ENCODE results near the gene IL6R.

Gene IL6R

DNA sequence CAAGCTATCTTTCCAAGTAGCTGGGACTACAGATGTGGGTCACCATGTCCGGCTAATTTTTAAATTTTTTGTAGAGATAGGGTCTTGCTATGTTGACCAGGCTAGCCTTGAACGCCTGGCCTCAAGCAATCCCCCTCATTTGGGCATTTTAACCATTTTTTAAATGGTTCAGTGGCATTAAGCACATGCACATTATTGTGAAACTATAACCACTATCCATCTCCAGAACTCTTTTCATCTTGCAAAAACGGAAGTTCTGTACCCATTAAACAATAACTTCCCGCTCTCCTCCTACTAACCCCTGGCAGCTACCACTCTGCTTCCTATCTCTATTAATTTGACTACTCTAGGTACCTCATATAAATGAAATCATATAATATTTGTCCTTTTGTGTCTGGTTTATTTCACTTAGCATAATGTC lies 4.8 kb upstream of the IL6R start:
- H3K36me3 ChIP-seq (ENCODE audit: insufficient read depth, low read length): no peaks in the 10 kb centered on the region
- H3K9me3 ChIP-seq (ENCODE audit: control insufficient read depth, insufficient read depth, low read length): 0 out of 2 replicates have a peak, but pooled peaks cover 3% of the 10 kb centered on the region
- H3K4me1 ChIP-seq (ENCODE audit: insufficient read depth, low read length): no peaks in the 10 kb centered on the region
- H3K9ac ChIP-seq (ENCODE audit: low read depth, low read length): no peak overlapping the region

DNA sequence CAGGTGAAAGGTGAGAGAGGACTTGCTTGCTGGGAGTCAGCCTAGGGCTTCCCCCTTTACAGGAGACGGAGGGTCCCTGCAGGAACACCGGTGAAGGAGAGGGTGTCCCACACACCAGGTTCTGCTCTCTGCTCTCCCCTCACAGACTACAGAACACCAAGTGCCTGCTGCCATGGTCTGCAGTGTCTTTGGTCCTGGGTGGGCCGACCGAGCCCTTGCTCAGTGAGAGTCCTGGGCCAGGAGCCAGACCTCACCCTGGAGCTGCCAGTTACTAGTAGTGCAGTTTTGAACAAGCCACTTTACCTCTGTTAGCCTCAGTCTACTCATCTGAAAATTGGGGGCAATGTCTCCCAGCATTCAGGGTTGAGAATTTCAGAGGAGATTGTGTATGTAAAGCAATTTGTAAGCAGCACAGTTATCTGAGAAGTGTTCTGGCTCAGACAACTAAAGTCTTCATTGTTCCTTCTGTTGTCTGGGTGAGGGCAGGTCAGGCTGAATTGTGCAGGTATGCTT lies 2.7 kb upstream of the IL6R start:
- peaks cover 12% of the 10 kb centered on the region; the same call in 1 of the 2 replicates for H3K4me1 ChIP-seq (ENCODE audit: insufficient read depth, low read length)

DNA sequence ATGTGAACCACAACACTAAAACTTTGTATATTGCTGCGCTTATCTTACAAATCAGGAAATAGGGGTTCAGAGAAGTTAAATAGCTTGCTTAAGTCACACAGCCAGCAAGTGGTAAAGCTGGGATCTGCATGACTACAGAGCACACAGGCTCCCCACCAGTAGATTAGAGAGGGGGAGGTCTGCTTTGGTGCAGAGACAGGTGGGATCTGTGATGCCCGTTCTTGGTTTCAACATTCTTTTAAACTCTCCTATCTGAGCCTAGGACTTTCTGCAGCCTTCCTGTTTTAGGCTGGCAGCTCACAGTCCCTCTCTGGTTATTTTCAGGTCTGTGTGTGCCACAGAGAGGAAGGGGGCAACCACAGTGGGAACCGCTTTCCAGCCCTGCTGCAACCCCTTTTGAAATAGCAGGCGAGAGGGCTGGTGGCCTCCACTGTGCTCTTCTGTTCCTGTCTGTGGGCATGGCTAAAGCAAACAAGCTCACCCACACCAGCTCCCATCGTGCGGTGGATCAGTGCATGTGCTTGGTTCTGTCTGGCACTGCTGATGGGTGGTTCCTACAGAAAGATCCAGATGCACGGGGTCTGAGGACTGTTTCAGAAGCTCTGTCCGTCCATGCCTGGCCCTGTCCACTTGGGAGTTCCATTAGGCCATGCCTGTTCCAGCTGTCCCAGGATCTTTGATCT lies 1.7 kb upstream of the IL6R start:
- no peaks in the 10 kb centered on the region for H3K9me3 ChIP-seq (ENCODE audit: control insufficient read depth, insufficient read depth, low read length)
- no peaks in the 10 kb centered on the region for H3K36me3 ChIP-seq (ENCODE audit: insufficient read depth, low read length)
- H3K4me1 ChIP-seq (ENCODE audit: insufficient read depth, low read length): peaks cover 21% of the 10 kb centered on the region
- no peak overlapping the region for H3K9ac ChIP-seq (ENCODE audit: low read depth, low read length)

More for the DNA sequence above, 2.7 kb upstream of the IL6R start:
- no peaks in the 10 kb centered on the region for H3K9me3 ChIP-seq (ENCODE audit: control insufficient read depth, insufficient read depth, low read length)
- H3K9ac ChIP-seq (ENCODE audit: low read depth, low read length): no peak overlapping the region
- H3K36me3 ChIP-seq (ENCODE audit: insufficient read depth, low read length): no peaks in the 10 kb centered on the region

DNA sequence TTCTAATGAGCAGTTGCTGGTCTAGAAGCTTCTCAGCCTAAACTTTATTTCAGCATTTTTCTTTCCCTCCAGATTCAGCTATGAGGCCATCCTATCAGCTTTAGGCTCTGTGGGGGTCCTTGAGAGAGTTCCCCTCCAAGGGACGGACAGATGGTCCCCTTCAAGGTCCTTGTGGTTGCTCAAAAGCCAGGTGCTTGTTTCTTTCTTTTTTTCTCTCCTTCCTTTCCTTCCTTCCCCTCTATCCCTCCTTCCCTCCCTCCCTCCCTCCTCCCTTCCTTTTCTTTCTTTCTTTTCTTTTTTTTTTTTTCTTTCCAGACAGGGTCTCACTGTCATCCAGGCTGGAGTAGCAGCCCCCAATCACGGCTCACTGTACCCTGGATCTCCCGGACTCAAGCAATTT lies 1.2 kb upstream of the IL6R start:
- Histone ChIP-seq H3K9me3 (ENCODE audit: control insufficient read depth, insufficient read depth, low read length) (no peaks in the 10 kb centered on the region), H3K4me1 (ENCODE audit: insufficient read depth, low read length) (peaks cover 22% of the 10 kb centered on the region), H3K36me3 (ENCODE audit: insufficient read depth, low read length) (no peaks in the 10 kb centered on the region), H3K9ac (ENCODE audit: low read depth, low read length) (no peak overlapping the region)

DNA sequence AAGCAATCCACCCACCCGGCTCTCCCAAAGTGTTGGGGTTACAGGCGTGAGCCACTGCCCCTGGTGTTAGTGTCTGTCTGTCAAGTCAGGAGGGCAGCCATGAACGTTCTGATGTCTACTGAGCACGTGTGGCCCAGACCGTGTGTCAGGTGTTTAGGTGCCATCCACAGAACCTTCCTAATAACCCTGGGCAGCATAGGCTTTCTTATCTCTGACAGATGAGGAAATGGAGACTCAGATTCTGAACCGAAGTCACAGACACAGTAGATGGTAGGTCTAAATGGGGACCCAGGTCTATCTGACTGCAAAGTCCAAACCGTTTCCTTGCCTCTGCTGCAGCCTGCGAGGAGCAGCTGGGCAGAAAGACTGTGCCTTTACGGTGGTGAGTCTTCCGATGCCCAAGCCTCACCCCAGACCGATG lies 622 bp upstream of the IL6R start:
- Histone ChIP-seq H3K9ac (ENCODE audit: low read depth, low read length) (peak overlapping the region; percentile 75; the same call in 1 of the 2 replicates), H3K9me3 (ENCODE audit: control insufficient read depth, insufficient read depth, low read length) (no peaks in the 10 kb centered on the region), H3K4me1 (ENCODE audit: insufficient read depth, low read length) (peaks cover 23% of the 10 kb centered on the region), H3K36me3 (ENCODE audit: insufficient read depth, low read length) (no peaks in the 10 kb centered on the region)

DNA sequence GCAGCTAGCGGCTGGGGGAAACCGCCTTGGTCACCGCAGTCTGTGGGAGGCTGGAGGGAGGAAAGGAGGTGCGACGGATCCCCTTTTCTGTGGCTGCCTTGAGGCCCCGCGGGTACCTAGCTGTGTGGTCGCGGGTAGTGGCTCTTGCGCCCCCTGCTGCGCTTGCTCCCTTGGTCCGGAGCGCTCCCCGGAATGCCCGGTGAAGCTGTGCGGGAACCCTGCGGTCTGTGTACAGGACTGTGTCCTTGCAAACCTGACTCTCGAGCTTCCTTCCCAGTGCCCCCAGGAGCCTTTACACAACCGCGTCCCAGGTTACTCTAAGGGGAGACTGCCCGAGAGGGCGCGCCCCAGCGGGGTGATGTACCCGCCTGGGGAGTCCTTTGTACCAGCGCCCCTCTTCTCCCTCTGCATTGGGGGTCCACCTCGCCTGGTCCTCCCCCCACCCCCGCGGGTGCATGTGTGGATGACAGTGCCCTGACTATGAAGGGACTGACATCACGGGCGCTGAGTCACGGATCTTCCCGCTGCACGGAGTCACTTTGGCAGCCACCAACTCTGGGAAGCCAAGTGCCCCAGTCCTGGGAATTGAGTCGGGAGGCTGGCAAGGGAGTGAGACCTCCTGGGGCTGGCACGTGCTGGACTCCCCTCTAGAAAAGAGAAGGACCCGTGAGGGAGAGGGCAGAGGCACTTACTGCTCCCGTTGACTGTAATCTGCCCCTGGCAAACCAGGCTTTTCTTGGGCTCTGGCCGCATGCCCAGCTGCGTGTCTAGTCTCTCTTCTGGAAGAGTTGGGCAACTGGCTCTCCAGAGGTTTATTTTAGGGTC lies 816 bp downstream of the IL6R start:
- Histone ChIP-seq H3K9me3 (ENCODE audit: control insufficient read depth, insufficient read depth, low read length) (no peaks in the 10 kb centered on the region), H3K9ac (ENCODE audit: low read depth, low read length) (peak overlapping the region; percentile 75), H3K36me3 (ENCODE audit: insufficient read depth, low read length) (no peaks in the 10 kb centered on the region), H3K4me1 (ENCODE audit: insufficient read depth, low read length) (peaks cover 24% of the 10 kb centered on the region)

DNA sequence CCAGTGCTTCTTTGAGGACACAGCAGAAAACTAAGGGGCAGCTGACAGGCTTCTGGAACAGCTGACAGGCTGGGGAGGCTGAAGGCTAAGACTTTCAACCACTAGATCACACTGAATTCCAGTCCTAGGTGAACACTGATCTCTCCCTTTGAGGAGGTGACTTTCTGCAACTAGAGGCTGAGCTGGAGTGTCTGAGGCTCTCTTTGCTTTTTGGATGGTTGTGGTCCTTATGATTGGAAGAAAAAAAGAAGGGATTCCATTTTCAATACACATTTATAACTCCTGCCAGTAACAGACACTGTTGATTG lies 1.4 kb downstream of the IL6R start:
- Histone ChIP-seq H3K9ac (ENCODE audit: low read depth, low read length) (peak overlapping the region; percentile 75; the same call in 1 of the 2 replicates), H3K9me3 (ENCODE audit: control insufficient read depth, insufficient read depth, low read length) (no peaks in the 10 kb centered on the region), H3K4me1 (ENCODE audit: insufficient read depth, low read length) (peaks cover 24% of the 10 kb centered on the region), H3K36me3 (ENCODE audit: insufficient read depth, low read length) (no peaks in the 10 kb centered on the region)

DNA sequence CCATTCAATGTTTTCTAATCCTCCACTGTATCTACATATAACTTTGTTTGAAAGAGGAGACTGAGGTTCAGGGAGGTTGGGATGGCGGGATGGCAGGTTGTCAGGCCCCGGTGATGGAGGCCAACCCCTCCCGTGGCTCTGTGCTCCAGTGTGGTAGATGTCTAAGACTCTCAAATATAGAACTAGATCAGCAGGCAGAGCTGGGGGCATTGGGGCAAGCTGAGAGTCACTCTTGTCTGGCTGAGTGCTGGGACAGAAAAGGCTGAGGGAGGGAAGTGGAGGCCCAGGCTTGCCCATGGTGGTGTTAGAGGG lies 1.7 kb downstream of the IL6R start:
- no peaks in the 10 kb centered on the region for H3K9me3 ChIP-seq (ENCODE audit: control insufficient read depth, insufficient read depth, low read length)
- no peak overlapping the region for H3K9ac ChIP-seq (ENCODE audit: low read depth, low read length)
- H3K4me1 ChIP-seq (ENCODE audit: insufficient read depth, low read length): peaks cover 24% of the 10 kb centered on the region

DNA sequence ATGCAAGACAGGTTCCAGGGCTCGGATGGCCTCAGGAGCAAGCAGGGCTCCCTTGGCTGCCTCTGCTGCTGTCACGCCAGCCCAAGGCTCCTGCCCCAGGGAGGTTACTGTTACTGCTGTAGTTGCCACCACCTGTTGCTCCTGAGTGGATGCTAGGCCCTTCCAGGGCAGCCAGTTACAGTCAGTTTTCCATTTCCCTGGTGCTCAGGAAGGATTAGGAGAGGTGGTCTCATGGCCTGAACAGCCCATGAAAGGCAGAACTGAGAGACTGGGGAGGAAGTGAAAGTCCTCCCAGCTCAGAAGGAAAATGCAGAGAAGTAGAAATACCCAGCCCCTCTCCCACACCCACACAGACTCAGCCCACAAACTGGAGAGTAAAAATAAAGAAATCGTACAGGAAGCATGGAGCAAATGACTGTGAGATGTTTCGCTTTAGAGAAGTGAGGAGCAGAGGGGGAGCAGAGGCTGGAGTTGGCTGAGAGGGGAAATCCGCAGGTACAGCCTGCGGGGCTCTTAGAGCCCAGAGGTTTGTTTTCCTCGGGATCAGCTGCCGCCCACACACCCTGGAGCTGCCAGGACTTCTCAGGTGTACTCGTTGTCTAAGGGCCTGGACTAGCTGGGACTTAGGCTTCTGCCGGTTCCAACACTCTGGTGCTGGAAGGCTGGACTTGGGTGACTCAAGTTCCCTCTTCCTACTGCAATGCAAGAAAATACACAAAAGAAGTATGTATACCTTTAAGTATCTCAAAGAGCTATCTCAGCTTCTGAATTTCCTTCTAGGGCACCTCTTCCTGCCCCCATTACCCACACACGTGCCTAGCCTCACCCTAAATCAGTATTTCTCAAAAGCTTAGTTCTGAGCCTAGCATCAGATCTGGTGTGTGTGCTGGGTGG lies 2.3 kb downstream of the IL6R start:
- no peaks in the 10 kb centered on the region for H3K36me3 ChIP-seq (ENCODE audit: insufficient read depth, low read length)
- peaks cover 24% of the 10 kb centered on the region for H3K4me1 ChIP-seq (ENCODE audit: insufficient read depth, low read length)
- no peak overlapping the region for H3K9ac ChIP-seq (ENCODE audit: low read depth, low read length)
- H3K9me3 ChIP-seq (ENCODE audit: control insufficient read depth, insufficient read depth, low read length): no peaks in the 10 kb centered on the region

More for the DNA sequence above, 1.7 kb downstream of the IL6R start:
- H3K36me3 ChIP-seq (ENCODE audit: insufficient read depth, low read length): no peaks in the 10 kb centered on the region

DNA sequence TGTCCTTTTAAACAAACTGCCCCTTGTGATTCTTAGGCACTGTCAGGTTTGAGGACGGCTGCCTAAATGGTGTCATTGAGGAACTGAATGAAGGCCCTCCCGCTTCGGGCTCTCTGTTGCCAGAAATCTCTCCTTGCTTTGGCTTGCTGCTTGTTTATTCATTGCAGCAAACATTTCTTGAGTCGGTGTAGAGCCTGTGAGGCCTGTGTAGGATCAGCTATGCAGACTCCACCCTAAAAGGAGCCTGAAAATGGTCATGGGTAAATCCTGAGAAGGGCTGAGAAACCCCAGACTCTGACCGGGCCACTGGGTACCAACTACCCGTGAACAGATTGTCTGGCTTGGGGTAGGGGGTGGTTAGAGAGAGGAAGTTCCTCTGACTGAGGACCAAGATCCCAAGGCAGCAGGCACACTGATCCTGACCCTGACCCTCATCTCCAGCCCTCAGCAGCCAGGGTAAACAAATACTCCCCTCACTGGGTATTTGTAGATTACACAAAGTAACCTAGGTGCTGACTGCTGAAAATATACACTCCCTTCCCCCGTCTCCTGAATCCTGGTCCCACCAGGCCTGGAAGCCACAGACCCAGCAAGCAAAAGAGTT lies 3.1 kb downstream of the IL6R start:
- Histone ChIP-seq H3K9ac (ENCODE audit: low read depth, low read length) (0 out of 2 replicates have a peak overlapping the region, but pooled peaks have one; percentile 1), H3K36me3 (ENCODE audit: insufficient read depth, low read length) (no peaks in the 10 kb centered on the region), H3K9me3 (ENCODE audit: control insufficient read depth, insufficient read depth, low read length) (no peaks in the 10 kb centered on the region), H3K4me1 (ENCODE audit: insufficient read depth, low read length) (peaks cover 24% of the 10 kb centered on the region)

DNA sequence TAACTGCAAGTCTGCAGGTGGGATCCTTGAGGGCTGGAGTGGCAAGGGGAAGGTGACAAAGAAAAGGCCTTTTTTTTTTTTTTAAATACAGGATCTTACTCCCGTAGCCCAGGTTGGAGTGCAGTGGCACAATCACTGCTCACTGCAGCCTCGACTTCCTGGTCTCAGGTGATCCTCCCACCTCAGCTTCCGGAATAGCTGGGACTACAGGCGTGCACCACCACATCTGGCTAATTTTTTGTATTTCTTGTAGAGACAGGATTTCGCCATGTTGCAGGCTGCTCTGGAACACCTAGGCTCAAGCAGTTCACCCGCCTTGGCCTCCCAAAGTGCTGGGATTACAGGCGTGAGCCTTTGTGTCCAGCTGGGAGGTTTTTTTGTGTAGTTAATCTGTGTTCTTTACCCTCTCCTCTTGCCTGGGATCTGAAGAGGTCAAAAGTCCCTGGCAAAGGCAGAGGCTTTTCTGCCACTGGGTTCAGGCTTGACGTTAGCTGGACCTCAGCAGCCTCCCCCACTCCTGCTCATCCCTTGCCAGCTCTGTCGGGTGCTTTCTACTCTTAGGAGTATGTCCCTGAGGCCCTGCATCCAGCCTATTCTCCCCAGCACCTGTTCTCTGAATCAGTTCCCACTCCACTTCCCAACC lies 5.2 kb downstream of the IL6R start:
- H3K36me3 ChIP-seq (ENCODE audit: insufficient read depth, low read length): no peaks in the 10 kb centered on the region
- peaks cover 24% of the 10 kb centered on the region for H3K4me1 ChIP-seq (ENCODE audit: insufficient read depth, low read length)
- no peaks in the 10 kb centered on the region for H3K9me3 ChIP-seq (ENCODE audit: control insufficient read depth, insufficient read depth, low read length)
- H3K9ac ChIP-seq (ENCODE audit: low read depth, low read length): no peak overlapping the region

DNA sequence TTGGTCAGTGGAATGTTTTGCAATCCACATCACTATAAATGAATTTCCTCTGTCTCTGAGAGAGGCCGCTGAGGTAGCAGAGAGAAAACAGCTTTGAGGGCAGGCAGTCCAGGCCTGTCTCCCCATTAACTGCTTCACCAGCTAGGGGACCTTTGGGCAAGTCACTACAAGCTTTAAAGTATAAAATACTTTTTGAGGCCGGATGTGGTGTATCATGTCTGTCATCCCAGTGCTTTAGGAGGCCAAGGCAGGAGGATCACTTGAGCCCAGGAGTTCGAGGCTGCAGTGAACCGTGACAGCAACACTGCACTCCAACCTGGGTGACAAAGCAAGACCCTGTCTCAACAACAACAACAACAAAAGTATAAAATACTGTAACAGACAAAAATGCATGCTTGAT lies 6.4 kb downstream of the IL6R start:
- H3K9me3 ChIP-seq (ENCODE audit: control insufficient read depth, insufficient read depth, low read length): no peaks in the 10 kb centered on the region
- no peak overlapping the region for H3K9ac ChIP-seq (ENCODE audit: low read depth, low read length)
- peaks cover 20% of the 10 kb centered on the region for H3K4me1 ChIP-seq (ENCODE audit: insufficient read depth, low read length)
- no peaks in the 10 kb centered on the region for H3K36me3 ChIP-seq (ENCODE audit: insufficient read depth, low read length)

DNA sequence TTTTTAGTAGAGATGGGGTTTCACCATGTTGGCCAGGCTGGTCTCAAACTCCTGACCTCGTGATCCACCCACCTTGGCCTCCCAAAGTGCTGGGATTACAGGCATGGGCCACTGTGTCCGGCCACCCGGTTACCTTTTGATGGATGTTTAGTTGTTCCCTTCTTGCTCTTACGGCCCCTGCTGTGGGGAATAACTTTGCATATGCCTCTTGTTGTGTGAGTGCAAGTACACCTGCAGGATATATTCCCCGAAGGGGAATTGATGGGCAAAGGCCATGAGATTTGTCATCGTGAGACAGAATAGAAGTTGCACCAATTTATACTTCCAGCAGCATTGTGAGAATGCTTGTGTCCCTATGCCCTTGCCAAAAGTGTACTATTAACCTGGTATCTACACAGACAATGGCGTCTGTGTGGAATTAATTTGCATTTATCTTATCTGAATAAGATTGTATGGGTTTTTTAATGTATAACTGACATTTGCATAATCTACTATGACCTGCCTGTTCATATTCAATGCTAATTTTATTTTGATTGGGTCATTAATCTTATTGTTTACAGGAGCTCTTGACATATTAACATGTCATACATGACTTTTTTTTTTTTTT lies 8.1 kb downstream of the IL6R start:
- Histone ChIP-seq H3K4me1 (ENCODE audit: insufficient read depth, low read length) (peaks cover 7% of the 10 kb centered on the region), H3K9me3 (ENCODE audit: control insufficient read depth, insufficient read depth, low read length) (no peaks in the 10 kb centered on the region)

More for the DNA sequence above, 8.1 kb downstream of the IL6R start:
- no peaks in the 10 kb centered on the region for H3K36me3 ChIP-seq (ENCODE audit: insufficient read depth, low read length)
- H3K9ac ChIP-seq (ENCODE audit: low read depth, low read length): no peak overlapping the region
